GM18909 (cell line): ENCODE measurements around the gene HOXD10.

Experiments used
- ATAC-seq: cut with Tn5 transposase; IDR thresholded peaks from one replicate; pipeline ENCODE4 v1.9.1; 2021; ENCODE audit warnings: mild to moderate bottlenecking; ENCODE audit not compliant: unreplicated experiment, poor library complexity

The HOXD10 gene

DNA sequence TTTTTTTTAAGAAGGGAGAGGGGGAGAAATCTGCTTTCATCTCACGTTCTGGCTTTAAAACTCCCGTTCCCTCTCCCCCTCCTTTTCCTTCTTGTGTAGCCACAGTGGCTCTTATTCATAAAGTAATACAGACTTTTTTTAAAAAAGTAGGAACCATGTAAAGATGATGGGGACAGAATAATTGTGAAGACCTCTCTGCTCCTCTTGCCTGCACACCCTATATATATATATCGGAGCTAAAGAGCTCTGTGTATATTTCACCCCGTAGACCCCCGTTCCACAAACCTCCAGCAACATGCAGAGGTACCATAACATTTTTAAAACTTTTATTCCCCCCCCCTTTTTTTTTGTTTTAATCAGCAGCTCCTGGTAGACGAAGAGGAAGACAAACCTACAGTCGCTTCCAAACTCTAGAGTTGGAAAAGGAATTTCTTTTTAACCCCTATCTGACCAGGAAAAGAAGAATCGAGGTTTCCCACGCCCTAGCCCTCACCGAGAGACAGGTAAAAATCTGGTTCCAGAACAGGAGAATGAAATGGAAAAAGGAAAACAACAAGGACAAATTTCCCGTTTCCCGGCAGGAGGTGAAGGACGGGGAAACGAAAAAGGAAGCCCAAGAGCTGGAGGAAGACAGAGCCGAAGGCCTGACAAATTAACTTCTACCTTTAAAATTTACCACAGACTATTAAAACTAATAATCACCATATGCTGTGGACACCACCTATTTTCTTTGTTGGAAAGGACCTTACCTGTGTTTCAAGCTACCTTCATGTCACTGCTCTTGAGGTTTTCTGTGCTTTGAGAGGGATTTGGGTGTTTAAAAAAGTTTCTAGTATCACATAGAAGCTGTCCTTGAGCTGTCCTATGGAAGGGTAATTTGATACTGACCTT is 14.6 kb downstream of the HOXD10 start:
- ATAC-seq: no peak

GRCh38 chr2:176131848-176132158 is 15.2 kb downstream of the HOXD10 start:
- ATAC-seq: no peak

DNA sequence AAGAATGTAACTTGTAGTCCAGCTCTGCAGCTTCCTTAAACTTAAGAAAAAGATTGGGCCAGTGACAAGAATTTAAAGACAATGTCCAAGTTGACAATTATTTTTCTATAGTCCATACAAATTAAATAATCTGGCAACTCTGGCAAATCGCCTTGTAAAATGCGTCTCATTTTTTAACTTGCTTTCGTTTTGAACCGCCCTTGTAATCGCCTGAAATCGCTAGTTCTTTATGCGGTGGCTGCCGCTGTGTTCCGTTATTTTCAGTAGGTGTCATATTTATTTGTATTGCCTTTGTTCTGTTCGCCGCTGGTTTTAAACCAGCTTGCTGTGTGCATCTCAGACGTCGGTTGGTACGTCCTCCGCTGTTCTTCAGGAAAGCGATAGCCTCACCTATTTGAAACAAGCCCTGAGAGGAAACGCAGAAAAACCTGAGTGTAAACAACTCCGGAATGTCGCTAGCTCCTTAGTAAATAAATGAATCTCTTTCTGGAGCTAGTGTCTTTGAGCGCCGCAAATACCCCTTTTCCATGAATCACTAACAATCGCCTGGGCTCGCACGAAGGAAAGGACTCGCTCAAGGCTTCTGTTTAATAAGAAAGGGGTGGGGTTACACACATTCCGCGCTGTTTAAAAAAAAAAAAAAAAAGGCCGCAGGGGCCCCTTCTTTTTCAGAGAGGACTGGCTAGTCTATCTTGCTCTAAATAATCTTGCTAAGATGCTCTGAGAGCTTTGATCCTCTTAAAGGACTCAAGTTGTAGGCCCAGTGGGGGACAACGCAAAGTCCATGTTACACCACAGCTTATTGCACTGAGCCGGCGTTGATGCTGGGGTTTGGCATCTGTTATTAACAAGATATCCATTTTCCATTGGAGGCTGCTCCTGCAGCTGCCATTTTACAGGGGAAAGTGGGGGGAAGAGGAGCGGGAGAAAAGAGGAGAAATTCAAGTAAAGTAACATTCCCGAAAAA is 15.9 kb downstream of the HOXD10 start:
- no peak for ATAC-seq

GRCh38 chr2:176133389-176133788 is 16.8 kb downstream of the HOXD10 start:
- ATAC-seq: no peak

- no peak for ATAC-seq
These were observed 17.5 kb downstream of the HOXD10 start for GRCh38 chr2:176134035-176134434.

GRCh38 chr2:176135035-176135440 is 18.5 kb downstream of the HOXD10 start:
- ATAC-seq: no peak

- ATAC-seq: no peak
These were observed 20.0 kb downstream of the HOXD10 start for GRCh38 chr2:176136374-176137251.

GRCh38 chr2:176137252-176137580 is 20.6 kb downstream of the HOXD10 start:
- no peak for ATAC-seq

DNA sequence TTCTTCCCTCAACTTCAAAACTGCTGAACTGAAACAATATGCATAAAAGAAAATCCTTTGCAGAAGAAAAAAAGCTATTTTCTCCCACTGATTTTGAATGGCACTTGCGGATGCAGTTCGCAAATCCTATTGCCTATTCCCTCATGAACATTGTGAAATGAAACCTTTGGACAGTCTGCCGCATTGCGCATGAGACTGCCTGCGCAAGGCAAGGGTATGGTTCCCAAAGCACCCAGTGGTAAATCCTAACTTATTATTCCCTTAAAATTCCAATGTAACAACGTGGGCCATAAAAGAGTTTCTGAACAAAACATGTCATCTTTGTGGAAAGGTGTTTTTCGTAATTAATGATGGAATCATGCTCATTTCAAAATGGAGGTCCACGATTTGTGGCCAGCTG is 21.3 kb downstream of the HOXD10 start:
- ATAC-seq: no peak

DNA sequence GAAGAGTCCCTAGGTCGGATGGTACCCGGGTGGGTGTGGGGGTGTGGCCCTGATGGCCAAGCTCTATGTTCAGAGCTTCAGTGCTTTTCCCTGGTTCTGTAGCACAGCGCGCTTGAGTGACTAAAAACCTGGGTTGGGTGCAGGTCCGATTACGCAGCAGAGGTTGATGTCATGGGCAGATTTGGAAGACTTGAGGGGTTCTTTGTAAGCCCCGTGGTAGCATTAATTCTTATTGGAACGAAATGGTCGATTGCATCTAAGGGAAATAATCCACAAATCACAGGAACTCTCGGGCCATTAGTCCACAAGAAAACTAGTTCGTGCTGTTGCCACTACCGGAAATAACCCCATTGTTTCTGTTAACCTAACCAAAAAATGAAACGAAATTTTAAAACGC is 21.9 kb downstream of the HOXD10 start:
- ATAC-seq: no peak

DNA sequence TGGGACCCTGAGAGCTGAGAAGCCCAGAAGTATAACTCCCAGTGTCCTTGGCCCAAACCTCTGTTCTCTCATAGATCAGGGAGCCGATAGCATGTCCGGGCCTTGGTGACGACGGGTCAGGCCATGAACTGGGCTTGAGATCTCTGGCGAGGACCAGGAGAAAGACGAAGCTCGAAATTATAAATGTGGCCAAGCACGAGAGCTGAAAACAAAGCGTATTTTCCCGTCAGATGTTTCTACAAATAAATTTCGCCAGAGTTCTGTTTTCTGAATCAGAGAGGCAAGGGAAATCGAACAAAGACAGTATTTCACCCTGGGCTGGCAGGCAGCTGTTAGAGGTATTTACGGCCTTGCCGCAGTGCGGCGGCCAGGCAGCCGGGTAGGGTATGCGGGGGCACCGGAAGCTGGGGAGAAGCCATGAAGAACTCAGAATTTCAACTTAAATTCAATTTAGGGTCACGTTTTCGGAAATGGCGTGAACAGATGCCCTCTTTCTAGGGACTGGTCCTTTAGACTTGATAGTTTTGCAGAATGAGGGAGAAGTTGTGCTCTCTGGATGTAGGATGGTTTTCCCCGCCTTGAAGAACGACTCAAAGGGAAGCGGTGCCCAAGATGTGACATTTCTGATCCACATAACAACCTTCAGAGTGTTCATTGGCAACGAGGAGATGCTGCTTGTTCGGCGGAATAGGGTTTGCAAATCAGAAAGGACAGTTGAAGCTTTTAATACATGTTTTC is 22.5 kb downstream of the HOXD10 start:
- no peak for ATAC-seq

DNA sequence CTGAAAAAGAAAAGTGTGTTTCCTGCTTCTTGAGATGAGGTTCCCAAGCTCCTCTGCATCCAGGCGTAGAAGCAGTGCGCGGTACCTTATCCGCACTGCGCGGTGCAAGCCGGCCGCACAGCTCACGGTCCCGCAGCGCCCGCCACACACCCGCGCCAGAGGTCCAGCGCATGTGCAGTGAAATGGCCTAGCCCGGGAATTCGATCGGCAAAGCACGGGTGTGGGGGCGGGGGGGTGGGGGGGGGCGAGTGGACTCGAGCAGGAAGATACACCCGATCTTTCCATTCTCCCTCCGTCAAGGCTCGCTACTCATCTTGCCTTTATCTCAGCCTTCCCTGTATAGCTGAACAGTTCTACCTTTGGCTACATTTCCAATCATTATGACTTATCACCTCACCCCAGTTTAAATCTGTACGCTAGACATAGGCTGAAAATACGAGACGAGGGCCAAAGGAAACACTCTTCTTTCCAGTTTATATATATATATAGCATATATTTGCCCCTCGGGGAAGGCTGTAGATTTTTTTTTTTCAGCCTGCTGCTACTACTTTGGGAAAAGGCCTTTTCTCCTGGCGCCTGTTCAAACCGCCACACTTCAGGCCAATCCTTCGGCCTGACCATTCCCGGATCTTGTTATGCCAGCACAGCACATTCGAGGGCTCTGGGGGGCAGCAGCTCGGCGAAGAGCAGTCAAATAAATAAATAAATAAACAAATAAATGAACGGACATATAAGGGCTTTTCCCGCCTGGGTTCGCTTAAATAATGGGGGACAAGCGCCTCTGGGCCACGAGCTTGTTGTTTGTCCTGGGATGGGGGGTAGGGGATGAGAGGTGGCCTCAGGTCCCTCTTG is 23.3 kb downstream of the HOXD10 start:
- ATAC-seq: no peak

- ATAC-seq: peak; percentile 90
These were observed 24.1 kb downstream of the HOXD10 start for GRCh38 chr2:176140513-176141317.

- no peak for ATAC-seq
These were observed 25.7 kb downstream of the HOXD10 start for GRCh38 chr2:176142281-176142680.

DNA sequence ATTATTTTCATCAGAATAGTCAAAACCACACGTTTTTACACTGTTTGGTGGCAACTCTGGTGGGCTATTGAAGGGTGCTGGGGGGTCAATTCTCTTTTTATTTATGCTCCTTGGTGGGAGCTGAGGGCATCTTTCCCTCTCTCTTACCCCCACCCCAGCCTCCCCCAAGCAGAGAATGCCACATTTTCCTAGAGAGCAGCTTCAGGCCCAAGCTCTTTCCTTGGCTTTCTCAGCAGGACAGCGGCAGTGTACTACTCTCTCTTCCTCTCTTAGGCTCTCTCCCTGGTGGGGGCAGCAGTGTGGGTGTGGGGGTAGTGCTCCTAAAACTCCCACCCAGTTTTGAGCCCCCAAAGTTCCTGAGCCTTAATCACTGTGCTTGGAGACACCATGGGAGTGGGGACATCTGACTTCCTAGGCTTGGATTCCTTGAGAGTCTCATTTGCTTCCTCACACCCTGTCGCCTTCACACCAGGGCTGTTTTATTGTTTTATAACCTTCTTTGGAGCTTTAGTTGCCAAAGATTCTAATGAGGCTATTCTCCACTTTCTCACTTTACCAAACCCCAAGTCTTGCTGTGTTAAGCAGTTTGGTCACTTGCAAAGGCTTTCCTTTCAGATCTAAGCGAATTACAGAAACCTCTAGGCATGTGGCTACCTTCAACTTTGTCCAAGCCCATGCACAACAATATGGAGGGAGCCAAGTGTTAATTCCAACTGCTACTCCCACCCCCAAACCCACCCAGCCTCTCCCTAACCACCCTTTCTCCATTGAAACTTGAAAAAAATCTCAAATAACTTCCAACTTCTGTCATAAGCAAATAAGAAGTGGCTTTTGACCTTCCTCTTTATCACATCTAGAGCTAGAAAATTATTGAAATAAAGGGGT is 28.7 kb downstream of the HOXD10 start:
- ATAC-seq: no peak

DNA sequence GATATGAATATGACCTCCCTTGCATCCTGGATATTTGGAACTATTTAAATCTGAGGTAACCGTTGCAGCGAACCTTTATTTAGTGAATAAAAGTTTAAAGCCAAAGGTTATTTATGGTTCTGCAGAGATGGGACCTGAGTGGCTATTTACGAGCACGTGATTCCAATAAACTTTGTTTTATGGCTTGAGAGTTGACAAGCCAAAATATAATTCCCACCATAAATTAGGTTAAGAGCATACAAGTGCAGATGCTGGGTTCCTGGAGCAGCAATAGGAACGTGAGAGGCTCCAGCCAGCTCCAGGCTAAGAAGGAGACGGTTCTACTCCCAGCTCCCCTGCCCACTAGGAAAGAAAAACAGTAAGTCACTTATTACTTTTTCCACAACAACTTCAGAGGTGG is 29.5 kb downstream of the HOXD10 start:
- ATAC-seq: no peak

- no peak for ATAC-seq
These were observed 30.1 kb downstream of the HOXD10 start for GRCh38 chr2:176146645-176147044.
